Inflammatory macrophage (primary cell): ENCODE results near the gene GDAP1L1.
"Not testable (repeated sequence)": the region's sequence is repeated elsewhere in the genome, so short reads cannot be mapped to it uniquely, and the experiment has no call there.

Experiments used
- DNase-seq, 2 donors: peaks; one replicate each; pipeline ENCODE4 v3.0.0-alpha.2; 2020 to 2022

GDAP1L1 gene

GRCh38 chr20:44306927-44307326 is 59.8 kb downstream of the GDAP1L1 start:
- no peak for DNase-seq

- peak; percentile 30 for DNase-seq
Observed at GRCh38 chr20:44309763-44310663, 62.9 kb downstream of the GDAP1L1 start.

- peak; percentile 96 to 98 for DNase-seq
Observed at GRCh38 chr20:44310664-44311639, 63.8 kb downstream of the GDAP1L1 start, which contains the start of gene FITM2. FITM2 (minus strand) TSS chr20:44311202; CDS start chr20:44311148, 54 bp downstream.

GRCh38 chr20:44314870-44315269 is 67.8 kb downstream of the GDAP1L1 start:
- no peak for DNase-seq

- peak in 1 of 2 donors; percentile 4 for DNase-seq
Observed at GRCh38 chr20:44319839-44320422, 72.8 kb downstream of the GDAP1L1 start.

- DNase-seq = no peak
Observed at GRCh38 chr20:44324343-44324742, 77.2 kb downstream of the GDAP1L1 start.

- no peak for DNase-seq
Observed at GRCh38 chr20:44326391-44327159, 79.5 kb downstream of the GDAP1L1 start.

- DNase-seq = not testable (repeated sequence)
Observed at GRCh38 chr20:44327748-44328147, 80.6 kb downstream of the GDAP1L1 start.

GRCh38 chr20:44328428-44328827 is 81.3 kb downstream of the GDAP1L1 start:
- DNase-seq = no peak
